GM12878 (cell line): ENCODE results near the gene KHDC1L. TPM values are rescaled to one million over a fixed set of nuclear protein-coding genes. Genes with fewer than 3 reads are reported as not detected.

Experiments used
- ASH2L ChIP-seq: fragments of 300-600, 200-600 bp; sonication (generic); IDR thresholded peaks from 2 replicates; pipeline ENCODE4 v1.6.1; 2017; ENCODE audit warnings: low read depth, mild to moderate bottlenecking, borderline replicate concordance
- ATF7 ChIP-seq: fragments of 450-650 bp; IDR thresholded peaks from 2 replicates; pipeline ENCODE4 v1.6.1; 2016; ENCODE audit warnings: low read depth, mild to moderate bottlenecking
- CBFB ChIP-seq: IDR thresholded peaks from 2 replicates; pipeline ENCODE4 v1.6.1; 2016; ENCODE audit warnings: antibody characterized with exemption, low read depth
- CEBPB ChIP-seq, 2 experiments: fragments of 150-350 bp in 1 of 2; IDR thresholded peaks; 2 replicates each; pipeline ENCODE4 v1.6.1; 2012 to 2014; ENCODE audit warnings: low read depth in 2 of 2, low read length in 2 of 2, borderline replicate concordance in 1 of 2, inconsistent platforms in 1 of 2
- EP300 ChIP-seq, 2 experiments: fragments of 150-350 bp in 1 of 2; IDR thresholded peaks; 2 replicates each; pipeline ENCODE4 v1.6.1; 2011 to 2012; ENCODE audit warnings: low read depth in 2 of 2, low read length in 2 of 2, borderline replicate concordance in 1 of 2, improper control_type of control experiment in 1 of 2, inconsistent platforms in 1 of 2; ENCODE audit not compliant: control insufficient read depth in 1 of 2
- KDM1A ChIP-seq: fragments of 200-600 bp; sonication (generic); IDR thresholded peaks from 2 replicates; pipeline ENCODE4 v1.6.1; 2016; ENCODE audit warnings: borderline replicate concordance
- MEF2B ChIP-seq: fragments of 450-650 bp; IDR thresholded peaks from 2 replicates; pipeline ENCODE4 v1.6.1; 2018; ENCODE audit warnings: mild to moderate bottlenecking, moderate library complexity; ENCODE audit not compliant: partially characterized antibody, poor library complexity, severe bottlenecking
- MXI1 ChIP-seq: fragments of 150-350 bp; IDR thresholded peaks from 2 replicates; pipeline ENCODE4 v1.6.1; 2011; ENCODE audit warnings: low read depth, mild to moderate bottlenecking, inconsistent platforms, low read length, improper control_type of control experiment
- NFYA ChIP-seq: IDR thresholded peaks from 2 replicates; pipeline ENCODE4 v1.6.1; 2011; ENCODE audit warnings: low read depth, mild to moderate bottlenecking, low read length, improper control_type of control experiment, borderline replicate concordance
- NRF1 ChIP-seq: conservative IDR thresholded peaks from 2 replicates; pipeline ENCODE4 v1.6.1; 2011; ENCODE audit warnings: mild to moderate bottlenecking, low read depth, low read length, improper control_type of control experiment
- SMARCA5 ChIP-seq: fragments of 450-650 bp; IDR thresholded peaks from 2 replicates; pipeline ENCODE4 v1.6.1; 2017; ENCODE audit warnings: mild to moderate bottlenecking
- STAT3 ChIP-seq: IDR thresholded peaks from 2 replicates; pipeline ENCODE4 v1.6.1; 2011; ENCODE audit warnings: low read depth, low read length, improper control_type of control experiment
- SUPT20H ChIP-seq: IDR thresholded peaks from 2 replicates; pipeline ENCODE4 v1.6.1; 2011; ENCODE audit warnings: low read depth, mild to moderate bottlenecking, low read length, moderate library complexity, borderline replicate concordance; ENCODE audit not compliant: control insufficient read depth
- polyA plus RNA-seq, 11 experiments: library from polyadenylated mRNA; depleted of rRNA in 4 of 11; unstranded in 6 of 11; stranded (reverse) in 5 of 11; fragments of >200 nt; fragmentation: Nextera tagmentation in 4 of 11; fragmentation: Illumina TruSeq in 1 of 11; extraction: Ambion mirVana in 4 of 11; extraction: Trizol in 1 of 11; gene quantifications; 1 replicate in 1 of 11; 2 replicates in 10 of 11; pipeline versions ENCODE4 v1.2.1 to v1.2.3, GENCODE V29; 2011 to 2016; ENCODE audit warnings: inconsistent platforms in 2 of 11, missing spikeins in 2 of 11, low read depth in 1 of 11
- total RNA-seq, 4 experiments: library from RNA; depleted of rRNA in 3 of 4; stranded (reverse); fragments of >200 nt in 3 of 4; fragmentation: Illumina TruSeq in 1 of 4; extraction: Trizol in 1 of 4; gene quantifications; 2 replicates each; pipeline versions ENCODE4 v1.2.1 to v1.2.3, GENCODE V29; 2013 to 2021
- TF ChIP-seq, protein P1 (sequence below): fragments of 450-650 bp; IDR thresholded peaks from 2 replicates; pipeline ENCODE4 v1.6.1; 2018; ENCODE audit warnings: borderline replicate concordance, mild to moderate bottlenecking; ENCODE audit not compliant: partially characterized antibody
- TF ChIP-seq, protein P2 (sequence below): fragments of 450-650 bp; conservative IDR thresholded peaks from 2 replicates; pipeline ENCODE4 v1.6.1; 2017; ENCODE audit warnings: mild to moderate bottlenecking, moderate library complexity
- TF ChIP-seq, protein P3 (sequence below): fragments of 450-650 bp; IDR thresholded peaks from 2 replicates; pipeline ENCODE4 v1.6.1; 2017; ENCODE audit warnings: mild to moderate bottlenecking, low read depth, inconsistent platforms; ENCODE audit not compliant: poor library complexity, severe bottlenecking
- TF ChIP-seq, protein P4 (sequence below): IDR thresholded peaks from 2 replicates; pipeline ENCODE4 v1.6.1; 2011; ENCODE audit warnings: low read depth, mild to moderate bottlenecking, low read length, moderate library complexity, borderline replicate concordance; ENCODE audit errors: extremely low read depth
- TF ChIP-seq, protein P5 (sequence below), 3 experiments: IDR thresholded peaks in 2 of 3; conservative IDR thresholded peaks in 1 of 3; 2 replicates each; pipeline ENCODE4 v1.5.1; 2011; ENCODE audit warnings: low read depth in 3 of 3, low read length in 3 of 3, mild to moderate bottlenecking in 3 of 3, control low read depth in 2 of 3, moderate library complexity in 2 of 3, inconsistent platforms in 1 of 3, mixed read lengths in 1 of 3; ENCODE audit not compliant: control insufficient read depth in 2 of 3, insufficient read depth in 1 of 3; ENCODE audit errors: extremely low read depth in 1 of 3

KHDC1L gene
- total and polyA plus RNA-seq, 10 of the 15 experiments (the other 5 are each of a cell fraction or from before 2014, with no cell fraction given): 0.12 to 0.37 (median 0.24) TPM; not detected in 4

DNA sequence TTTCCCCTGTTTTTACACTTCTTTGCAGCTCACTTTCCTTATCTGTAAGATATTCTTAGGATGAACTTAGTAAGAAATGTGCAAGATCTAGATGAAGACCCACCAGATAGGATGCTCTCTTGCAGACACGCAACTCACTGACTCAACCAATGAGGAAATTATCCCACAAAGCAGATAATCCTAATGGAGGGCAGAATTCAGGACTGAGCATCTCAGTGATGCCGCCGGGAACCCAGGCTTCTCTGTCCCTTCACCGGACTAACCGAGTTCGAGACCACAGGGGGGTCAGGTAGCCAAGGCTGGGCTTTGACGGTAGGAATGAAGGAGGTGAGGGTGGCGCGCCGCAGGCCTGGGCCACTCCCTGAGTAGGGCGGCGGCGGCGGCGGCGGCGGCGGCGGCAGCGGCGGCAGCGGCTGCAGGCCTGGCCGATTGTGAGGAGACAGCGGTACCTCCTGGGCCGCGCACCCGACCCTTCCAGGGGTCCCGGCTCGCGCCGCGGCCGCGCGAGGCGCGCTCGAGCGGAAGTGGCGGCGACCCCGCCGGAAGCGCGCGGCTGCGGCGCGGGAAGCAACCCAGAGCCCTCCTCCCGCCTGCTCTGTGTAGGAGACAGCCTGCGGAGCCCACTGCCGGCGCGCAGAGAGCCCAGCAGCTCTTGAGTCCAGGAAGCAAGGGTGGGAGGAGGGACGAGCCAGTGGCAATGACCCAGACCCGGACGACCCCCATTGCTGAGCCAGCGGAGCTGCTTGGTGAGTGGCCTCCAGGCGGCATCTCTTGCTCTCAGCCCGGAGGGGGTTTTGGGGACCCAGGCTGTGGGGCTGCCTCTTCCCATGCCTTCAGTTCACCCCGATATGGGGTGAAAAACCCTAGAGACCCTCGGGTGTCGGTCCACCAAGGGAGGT lies 37.6 kb upstream of the KHDC1L start, which contains the start of gene KHDC1 (continued):
- TF ChIP-seq, protein P1, sequence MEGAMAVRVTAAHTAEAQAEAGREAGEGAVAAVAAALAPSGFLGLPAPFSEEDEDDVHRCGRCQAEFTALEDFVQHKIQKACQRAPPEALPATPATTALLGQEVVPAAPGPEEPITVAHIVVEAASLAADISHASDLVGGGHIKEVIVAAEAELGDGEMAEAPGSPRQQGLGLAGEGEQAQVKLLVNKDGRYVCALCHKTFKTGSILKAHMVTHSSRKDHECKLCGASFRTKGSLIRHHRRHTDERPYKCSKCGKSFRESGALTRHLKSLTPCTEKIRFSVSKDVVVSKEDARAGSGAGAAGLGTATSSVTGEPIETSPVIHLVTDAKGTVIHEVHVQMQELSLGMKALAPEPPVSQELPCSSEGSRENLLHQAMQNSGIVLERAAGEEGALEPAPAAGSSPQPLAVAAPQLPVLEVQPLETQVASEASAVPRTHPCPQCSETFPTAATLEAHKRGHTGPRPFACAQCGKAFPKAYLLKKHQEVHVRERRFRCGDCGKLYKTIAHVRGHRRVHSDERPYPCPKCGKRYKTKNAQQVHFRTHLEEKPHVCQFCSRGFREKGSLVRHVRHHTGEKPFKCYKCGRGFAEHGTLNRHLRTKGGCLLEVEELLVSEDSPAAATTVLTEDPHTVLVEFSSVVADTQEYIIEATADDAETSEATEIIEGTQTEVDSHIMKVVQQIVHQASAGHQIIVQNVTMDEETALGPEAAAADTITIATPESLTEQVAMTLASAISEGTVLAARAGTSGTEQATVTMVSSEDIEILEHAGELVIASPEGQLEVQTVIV: no peak
- TF ChIP-seq MXI1 (no peak), ASH2L (0 out of 2 replicates have a peak, but pooled peaks have one; percentile 46), MEF2B (peak; percentile 18), STAT3 (no peak), KDM1A (no peak), NFYA (no peak), CEBPB (IDR thresholded peaks at IDR 0.05; ENCODE audit: borderline replicate concordance in 1 of 2, low read depth in 2 of 2, low read length in 2 of 2) (no peak), SMARCA5 (peak; percentile 73), CBFB (0 out of 2 replicates have a peak, but pooled peaks have one; percentile 57), NRF1 (no peak), EP300 (IDR thresholded peaks at IDR 0.05; ENCODE audit: borderline replicate concordance in 1 of 2, control insufficient read depth in 1 of 2, low read depth in 2 of 2, low read length in 2 of 2) (no peak), ATF7 (no peak), SUPT20H (no peak)
- TF ChIP-seq, protein P2, sequence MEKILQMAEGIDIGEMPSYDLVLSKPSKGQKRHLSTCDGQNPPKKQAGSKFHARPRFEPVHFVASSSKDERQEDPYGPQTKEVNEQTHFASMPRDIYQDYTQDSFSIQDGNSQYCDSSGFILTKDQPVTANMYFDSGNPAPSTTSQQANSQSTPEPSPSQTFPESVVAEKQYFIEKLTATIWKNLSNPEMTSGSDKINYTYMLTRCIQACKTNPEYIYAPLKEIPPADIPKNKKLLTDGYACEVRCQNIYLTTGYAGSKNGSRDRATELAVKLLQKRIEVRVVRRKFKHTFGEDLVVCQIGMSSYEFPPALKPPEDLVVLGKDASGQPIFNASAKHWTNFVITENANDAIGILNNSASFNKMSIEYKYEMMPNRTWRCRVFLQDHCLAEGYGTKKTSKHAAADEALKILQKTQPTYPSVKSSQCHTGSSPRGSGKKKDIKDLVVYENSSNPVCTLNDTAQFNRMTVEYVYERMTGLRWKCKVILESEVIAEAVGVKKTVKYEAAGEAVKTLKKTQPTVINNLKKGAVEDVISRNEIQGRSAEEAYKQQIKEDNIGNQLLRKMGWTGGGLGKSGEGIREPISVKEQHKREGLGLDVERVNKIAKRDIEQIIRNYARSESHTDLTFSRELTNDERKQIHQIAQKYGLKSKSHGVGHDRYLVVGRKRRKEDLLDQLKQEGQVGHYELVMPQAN: peak; percentile 45; the same call in 1 of the 2 replicates
- TF ChIP-seq, protein P3, sequence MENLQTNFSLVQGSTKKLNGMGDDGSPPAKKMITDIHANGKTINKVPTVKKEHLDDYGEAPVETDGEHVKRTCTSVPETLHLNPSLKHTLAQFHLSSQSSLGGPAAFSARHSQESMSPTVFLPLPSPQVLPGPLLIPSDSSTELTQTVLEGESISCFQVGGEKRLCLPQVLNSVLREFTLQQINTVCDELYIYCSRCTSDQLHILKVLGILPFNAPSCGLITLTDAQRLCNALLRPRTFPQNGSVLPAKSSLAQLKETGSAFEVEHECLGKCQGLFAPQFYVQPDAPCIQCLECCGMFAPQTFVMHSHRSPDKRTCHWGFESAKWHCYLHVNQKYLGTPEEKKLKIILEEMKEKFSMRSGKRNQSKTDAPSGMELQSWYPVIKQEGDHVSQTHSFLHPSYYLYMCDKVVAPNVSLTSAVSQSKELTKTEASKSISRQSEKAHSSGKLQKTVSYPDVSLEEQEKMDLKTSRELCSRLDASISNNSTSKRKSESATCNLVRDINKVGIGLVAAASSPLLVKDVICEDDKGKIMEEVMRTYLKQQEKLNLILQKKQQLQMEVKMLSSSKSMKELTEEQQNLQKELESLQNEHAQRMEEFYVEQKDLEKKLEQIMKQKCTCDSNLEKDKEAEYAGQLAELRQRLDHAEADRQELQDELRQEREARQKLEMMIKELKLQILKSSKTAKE: no peak
- TF ChIP-seq, protein P4, sequence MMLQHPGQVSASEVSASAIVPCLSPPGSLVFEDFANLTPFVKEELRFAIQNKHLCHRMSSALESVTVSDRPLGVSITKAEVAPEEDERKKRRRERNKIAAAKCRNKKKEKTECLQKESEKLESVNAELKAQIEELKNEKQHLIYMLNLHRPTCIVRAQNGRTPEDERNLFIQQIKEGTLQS: no peak
- TF ChIP-seq, protein P5, sequence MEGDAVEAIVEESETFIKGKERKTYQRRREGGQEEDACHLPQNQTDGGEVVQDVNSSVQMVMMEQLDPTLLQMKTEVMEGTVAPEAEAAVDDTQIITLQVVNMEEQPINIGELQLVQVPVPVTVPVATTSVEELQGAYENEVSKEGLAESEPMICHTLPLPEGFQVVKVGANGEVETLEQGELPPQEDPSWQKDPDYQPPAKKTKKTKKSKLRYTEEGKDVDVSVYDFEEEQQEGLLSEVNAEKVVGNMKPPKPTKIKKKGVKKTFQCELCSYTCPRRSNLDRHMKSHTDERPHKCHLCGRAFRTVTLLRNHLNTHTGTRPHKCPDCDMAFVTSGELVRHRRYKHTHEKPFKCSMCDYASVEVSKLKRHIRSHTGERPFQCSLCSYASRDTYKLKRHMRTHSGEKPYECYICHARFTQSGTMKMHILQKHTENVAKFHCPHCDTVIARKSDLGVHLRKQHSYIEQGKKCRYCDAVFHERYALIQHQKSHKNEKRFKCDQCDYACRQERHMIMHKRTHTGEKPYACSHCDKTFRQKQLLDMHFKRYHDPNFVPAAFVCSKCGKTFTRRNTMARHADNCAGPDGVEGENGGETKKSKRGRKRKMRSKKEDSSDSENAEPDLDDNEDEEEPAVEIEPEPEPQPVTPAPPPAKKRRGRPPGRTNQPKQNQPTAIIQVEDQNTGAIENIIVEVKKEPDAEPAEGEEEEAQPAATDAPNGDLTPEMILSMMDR (IDR thresholded peaks at IDR 0.05 in 2 of 3, conservative IDR thresholded peaks at IDR 0.05 in 1 of 3; ENCODE audit: control insufficient read depth in 2 of 3, extremely low read depth in 1 of 3, insufficient read depth in 1 of 3, low read depth in 3 of 3, low read length in 3 of 3): peak in 2 of 3 experiments; percentile 15 to 26; a peak in 1 of 6 replicates
